PC-9 (cell line): ENCODE data around the gene MRPL18. TPM values are rescaled to one million over a fixed set of nuclear protein-coding genes. Genes with fewer than 3 reads are reported as not detected.

Source experiments
- BruUV-seq: library from RNA; stranded (reverse); fragments of 400-500 nt; replicated peaks from 2 replicates; lab custom pipeline; 2021; lab: Mats Ljungman, UMichigan
- CTCF ChIA-PET: fragments of 300-600 bp; sonication (Branson Sonifier 250); formaldehyde crosslinking; loops from one replicate; lab custom pipeline; 2022; ENCODE audit warnings: antibody characterized with exemption; lab: Charles Lee
- POLR2A ChIA-PET: fragments of 300-600 bp; sonication (Branson Sonifier 250); formaldehyde crosslinking; loops from one replicate; lab custom pipeline; 2022; ENCODE audit warnings: antibody characterized with exemption; ENCODE audit not compliant: unreplicated experiment; lab: Charles Lee
- DNase-seq, 2 experiments: peaks; one replicate each; pipeline versions ENCODE4 v3.0.0 to v3.0.0-alpha.2; 2015 to 2022; ENCODE audit warnings: mixed read lengths in 1 of 2
- H2AFZ ChIP-seq: fragments of 200-600 bp; sonication (generic); 2 replicates; pipeline ENCODE4 v1.8.1; 2017; ENCODE audit warnings: antibody characterized with exemption
- H3F3A ChIP-seq: fragments of 200-600 bp; sonication (generic); 2 replicates; pipeline ENCODE4 v1.8.1; 2017; ENCODE audit warnings: antibody characterized with exemption, mild to moderate bottlenecking, low read depth; ENCODE audit not compliant: insufficient read depth
- H3K27ac ChIP-seq: fragments of 200-600 bp; sonication (generic); 2 replicates; pipeline ENCODE4 v1.6.1; 2016; ENCODE audit warnings: mixed run types
- H3K27me3 ChIP-seq: fragments of 200-600 bp; sonication (generic); 2 replicates; pipeline ENCODE4 v1.6.1; 2016; ENCODE audit warnings: low read depth, mixed run types; ENCODE audit not compliant: insufficient read depth
- H3K36me3 ChIP-seq: fragments of 200-600 bp; sonication (generic); 2 replicates; pipeline ENCODE4 v1.6.1; 2016; ENCODE audit warnings: low read depth, mixed run types
- H3K4me1 ChIP-seq: fragments of 200-600 bp; sonication (generic); replicated peaks from 2 replicates; pipeline ENCODE4 v1.6.1; 2016; ENCODE audit warnings: mixed run types; ENCODE audit not compliant: insufficient read depth
- H3K4me2 ChIP-seq: fragments of 200-600 bp; sonication (generic); 2 replicates; pipeline ENCODE4 v1.6.1; 2017; ENCODE audit warnings: mixed run types
- H3K4me3 ChIP-seq: fragments of 200-600 bp; sonication (generic); 2 replicates; pipeline ENCODE4 v1.6.1; 2016; ENCODE audit warnings: mixed run types
- H3K79me2 ChIP-seq: fragments of 200-600 bp; sonication (generic); 2 replicates; pipeline ENCODE4 v1.6.1; 2017; ENCODE audit warnings: low read depth, mixed run types
- H3K9me2 ChIP-seq: fragments of 200-600 bp; sonication (generic); 2 replicates; pipeline ENCODE4 v1.8.1; 2017; ENCODE audit warnings: mild to moderate bottlenecking; ENCODE audit not compliant: insufficient read depth
- H3K9me3 ChIP-seq: fragments of 200-600 bp; sonication (generic); 2 replicates; pipeline ENCODE4 v1.8.1; 2016; ENCODE audit warnings: low read depth; ENCODE audit not compliant: insufficient read depth
- H4K20me1 ChIP-seq: fragments of 200-600 bp; sonication (generic); 2 replicates; pipeline ENCODE4 v1.8.1; 2017; ENCODE audit not compliant: insufficient read depth
- CTCF ChIP-seq: fragments of 200-600 bp; sonication (generic); conservative IDR thresholded peaks from 2 replicates; pipeline ENCODE4 v1.6.1; 2017; ENCODE audit warnings: mixed run types, antibody characterized with exemption, mild to moderate bottlenecking, moderate library complexity
- EZH2 ChIP-seq: fragments of 200-600 bp; sonication (generic); IDR thresholded peaks from 2 replicates; pipeline ENCODE4 v1.8.0; 2017; ENCODE audit warnings: antibody characterized with exemption, low read depth
- intact Hi-C: fragments of 100-400 bp; cut with micrococcal nuclease; formaldehyde crosslinking; loops from one replicate; pipeline ENCODE4 v1.10.0; 2022; ENCODE audit not compliant: unreplicated experiment
- total RNA-seq: library from RNA; stranded (reverse); gene quantifications from 2 replicates; pipeline ENCODE4 v1.2.3, GENCODE V29; 2021

MRPL18 gene
- total RNA-seq, 1 experiment from 2014 or later = 54.4 TPM

DNA sequence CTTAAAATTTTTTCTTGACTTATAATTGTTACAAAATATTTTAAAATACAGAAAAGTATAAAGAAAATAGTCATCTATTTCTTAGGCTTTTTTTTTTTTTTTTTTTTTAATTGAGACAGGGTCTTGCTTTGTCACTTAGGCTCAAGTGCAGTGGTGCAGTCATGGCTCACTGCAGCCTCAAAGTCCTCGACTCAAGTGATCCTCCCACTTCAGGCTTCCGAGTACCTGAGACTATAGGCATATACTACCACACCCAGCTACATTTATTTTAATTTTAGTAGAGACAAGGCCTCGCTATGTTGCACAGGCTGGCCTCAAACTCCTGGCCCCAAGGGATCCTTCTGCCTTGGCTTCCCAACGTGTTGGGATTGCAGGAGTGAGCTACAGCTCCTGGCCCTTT is 33.8 kb upstream of the MRPL18 start:
- no peak overlapping the region for H2AFZ ChIP-seq
- H3K4me2 ChIP-seq = no peak overlapping the region
- no peak for DNase-seq
- peaks cover 9% of the 10 kb centered on the region; the same call in 1 of the 2 replicates for H3K79me2 ChIP-seq
- ChIA-PET CTCF (no interaction called here), POLR2A (no interaction called here)
- peaks cover 22% of the 10 kb centered on the region for H3K36me3 ChIP-seq
- H3K27me3 ChIP-seq = no peaks in the 10 kb centered on the region
- H3K4me3 ChIP-seq = no peak overlapping the region
- peaks cover 7% of the 10 kb centered on the region; the same call in 1 of the 2 replicates for H4K20me1 ChIP-seq
- no peaks in the 10 kb centered on the region for H3K9me2 ChIP-seq
- intact Hi-C loops = no loop called here
- peaks cover 14% of the 10 kb centered on the region for H3K4me1 ChIP-seq
- no peak overlapping the region for H3K27ac ChIP-seq
- BruUV-seq = no TSS peak
- H3K9me3 ChIP-seq = no peaks in the 10 kb centered on the region
- peaks cover 52% of the 10 kb centered on the region for H3F3A ChIP-seq
- TF ChIP-seq CTCF (no peak), EZH2 (no peak)

DNA sequence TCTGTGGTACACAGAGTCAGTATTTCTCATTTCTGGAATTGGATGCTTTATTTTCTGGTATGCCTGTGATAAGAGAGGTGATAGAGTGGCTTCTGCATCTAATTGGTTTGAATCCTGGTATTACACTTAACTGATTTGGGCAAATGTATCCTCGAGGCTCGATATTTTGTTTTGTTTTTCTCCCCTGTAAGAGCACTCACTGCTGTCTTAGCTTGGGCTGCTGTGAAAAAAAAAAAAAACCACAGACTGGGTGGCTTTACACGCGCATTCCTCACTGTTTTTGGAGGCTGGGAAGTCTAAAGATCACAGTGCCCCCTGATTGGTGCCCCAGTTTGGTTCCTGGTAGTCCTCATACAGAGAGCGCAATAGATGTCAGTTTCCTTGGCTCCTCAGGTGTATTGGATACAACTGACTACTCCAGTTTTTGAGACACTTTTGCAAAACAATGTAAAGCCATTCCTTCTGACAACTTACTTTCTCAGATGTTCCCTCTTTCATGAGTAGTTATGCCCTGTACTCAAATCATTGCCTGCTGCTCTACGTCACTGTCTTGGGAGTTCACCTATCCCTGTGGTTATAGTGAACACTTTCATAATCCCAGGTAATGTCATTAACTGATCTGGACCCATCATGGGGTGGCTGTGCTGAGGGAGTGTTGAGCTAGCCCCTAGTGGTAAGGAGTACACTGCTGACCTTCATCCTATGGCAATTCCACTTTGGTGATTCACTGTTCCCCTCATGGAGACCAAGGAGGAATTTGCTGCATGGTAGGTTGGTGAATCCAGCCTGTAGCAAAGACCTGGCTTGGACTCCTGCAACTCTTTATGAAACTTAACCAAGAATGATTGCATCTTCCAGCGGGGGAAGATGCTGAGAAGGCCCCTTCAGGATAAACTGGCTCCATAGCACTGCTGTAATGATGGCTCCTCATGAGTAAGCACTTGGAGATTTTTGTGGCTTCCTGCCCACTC is 32.0 kb upstream of the MRPL18 start:
- Histone ChIP-seq H3K9me2 (no peaks in the 10 kb centered on the region), H4K20me1 (peaks cover 4% of the 10 kb centered on the region; the same call in 1 of the 2 replicates), H2AFZ (no peak overlapping the region), H3K4me1 (peaks cover 14% of the 10 kb centered on the region), H3K9me3 (no peaks in the 10 kb centered on the region), H3K4me3 (no peak overlapping the region), H3K79me2 (peaks cover 12% of the 10 kb centered on the region; the same call in 1 of the 2 replicates), H3K36me3 (peaks cover 12% of the 10 kb centered on the region), H3F3A (peaks cover 52% of the 10 kb centered on the region), H3K27me3 (no peaks in the 10 kb centered on the region), H3K27ac (0 out of 2 replicates have a peak overlapping the region, but pooled peaks have one; percentile 21), H3K4me2 (no peak overlapping the region)
- TF ChIP-seq EZH2 (no peak), CTCF (no peak)
- intact Hi-C loops = no loop called here
- POLR2A ChIA-PET = no interaction called here
- BruUV-seq = no TSS peak
- DNase-seq = peak in 1 of 2 experiments; percentile 42
- CTCF ChIA-PET = no interaction called here

DNA sequence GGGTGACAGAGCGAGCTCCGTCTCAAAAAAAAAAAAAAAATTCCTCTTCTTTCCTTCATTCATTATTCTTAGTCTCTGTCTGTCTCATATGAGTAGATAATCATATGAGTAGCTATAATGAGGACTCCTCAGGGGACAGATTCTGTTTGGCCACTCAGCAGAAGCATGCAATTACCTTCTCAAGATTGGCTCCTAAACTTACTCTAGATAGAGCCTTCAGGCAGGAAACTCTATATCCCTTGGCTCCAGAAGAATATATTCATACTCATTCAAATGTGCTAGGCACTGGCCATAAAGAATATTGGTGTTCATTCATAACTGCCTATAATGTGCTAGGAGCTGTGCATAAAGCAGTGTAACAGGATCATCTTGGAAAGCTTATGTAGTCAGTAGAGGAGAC is 30.6 kb upstream of the MRPL18 start:
- TF ChIP-seq EZH2 (no peak), CTCF (no peak)
- H3K27ac ChIP-seq = 0 out of 2 replicates have a peak overlapping the region, but pooled peaks have one; percentile 26
- H3K9me3 ChIP-seq = no peaks in the 10 kb centered on the region
- H2AFZ ChIP-seq = no peak overlapping the region
- H3K79me2 ChIP-seq = peaks cover 12% of the 10 kb centered on the region; the same call in 1 of the 2 replicates
- ChIA-PET CTCF (no interaction called here), POLR2A (no interaction called here)
- no peak overlapping the region for H3K4me3 ChIP-seq
- peaks cover 14% of the 10 kb centered on the region for H3K4me1 ChIP-seq
- H4K20me1 ChIP-seq = peaks cover 4% of the 10 kb centered on the region; the same call in 1 of the 2 replicates
- no peak for DNase-seq
- H3F3A ChIP-seq = peaks cover 46% of the 10 kb centered on the region
- no peaks in the 10 kb centered on the region for H3K27me3 ChIP-seq
- no TSS peak for BruUV-seq
- H3K4me2 ChIP-seq = no peak overlapping the region
- peaks cover 11% of the 10 kb centered on the region for H3K36me3 ChIP-seq
- intact Hi-C loops = no loop called here
- H3K9me2 ChIP-seq = no peaks in the 10 kb centered on the region
